ENCODE data around the gene LBHD2. TPM values are rescaled to one million over a fixed set of nuclear protein-coding genes. Genes with fewer than 3 reads are reported as not detected.

LBHD2 gene
- total RNA-seq, 1 experiment from 2014 or later: not detected

DNA sequence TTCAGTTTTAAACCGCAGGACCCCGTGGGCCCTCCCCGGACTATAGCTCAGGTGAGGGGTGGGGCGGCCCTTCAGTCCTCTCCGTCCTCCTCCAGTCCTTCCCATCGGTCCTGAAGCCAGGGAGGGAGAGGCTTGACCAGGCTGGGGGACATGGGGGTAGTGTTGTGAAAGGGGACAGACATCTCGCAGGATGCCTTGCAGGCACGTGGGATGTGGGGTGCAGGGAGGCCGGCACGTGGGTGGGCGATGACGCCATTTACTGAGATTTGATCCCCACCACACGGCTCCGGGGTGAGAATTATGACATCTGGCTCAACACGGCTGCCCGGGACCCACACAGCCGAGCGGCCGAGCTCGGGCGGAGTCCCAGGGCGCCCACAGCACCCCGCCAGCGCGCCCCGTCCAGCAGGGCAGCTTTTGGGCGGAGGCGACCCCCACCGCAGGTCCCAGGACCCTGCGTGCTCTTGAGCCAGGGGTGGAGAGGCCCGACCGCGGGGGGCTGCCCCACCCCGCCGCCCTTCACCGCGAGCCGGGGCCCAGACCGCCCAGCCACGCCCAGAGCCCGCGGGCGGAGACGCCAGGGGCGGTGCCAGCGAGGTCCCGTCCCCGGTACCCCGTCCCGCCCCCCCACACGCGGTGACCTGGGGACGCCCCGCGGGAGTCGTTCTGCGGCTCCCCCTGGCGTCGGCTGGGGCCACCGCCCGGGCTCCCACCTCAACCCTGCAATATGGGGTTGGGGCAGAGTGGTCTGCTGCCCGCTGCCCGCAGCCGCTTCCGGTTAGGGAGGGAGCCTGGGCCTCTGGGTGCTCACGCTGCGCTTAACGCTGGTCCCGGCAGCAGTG lies 7.3 kb downstream of the LBHD2 start:
- peak; percentile 19 for DNase-seq (ENCODE audit: low read depth)

- DNase-seq (ENCODE audit: low read depth): no peak
These were observed 7.8 kb downstream of the LBHD2 start for GRCh38 chr14:103091883-103092222.

DNA sequence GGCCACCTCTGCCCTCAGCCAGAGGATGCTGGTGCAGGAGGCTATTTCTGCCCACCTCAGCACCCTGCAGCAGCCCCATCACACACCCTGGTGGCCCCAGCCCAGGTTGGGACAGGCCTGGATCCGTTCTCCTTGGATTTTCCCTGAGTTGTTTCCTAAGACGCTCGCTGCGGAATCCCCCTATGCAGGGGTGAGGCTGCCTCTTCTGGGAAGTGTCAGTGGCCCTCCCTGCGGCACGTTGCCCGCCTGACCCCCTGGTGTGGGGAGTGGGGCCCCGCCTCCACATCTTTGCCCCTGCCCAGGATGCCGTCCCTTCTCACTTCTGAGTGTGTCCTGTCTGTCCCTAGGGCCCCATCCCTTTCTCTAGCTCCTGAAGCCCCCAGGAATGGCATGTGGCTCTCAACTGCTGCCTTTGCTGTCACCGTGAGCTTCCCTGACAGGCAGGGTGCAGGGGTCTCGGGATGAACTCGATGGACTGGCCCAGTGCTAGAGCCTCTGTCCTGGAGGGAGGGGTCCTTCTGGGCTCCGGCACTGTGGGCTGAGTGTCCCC lies 9.9 kb downstream of the LBHD2 start:
- no peak for DNase-seq (ENCODE audit: low read depth)

DNA sequence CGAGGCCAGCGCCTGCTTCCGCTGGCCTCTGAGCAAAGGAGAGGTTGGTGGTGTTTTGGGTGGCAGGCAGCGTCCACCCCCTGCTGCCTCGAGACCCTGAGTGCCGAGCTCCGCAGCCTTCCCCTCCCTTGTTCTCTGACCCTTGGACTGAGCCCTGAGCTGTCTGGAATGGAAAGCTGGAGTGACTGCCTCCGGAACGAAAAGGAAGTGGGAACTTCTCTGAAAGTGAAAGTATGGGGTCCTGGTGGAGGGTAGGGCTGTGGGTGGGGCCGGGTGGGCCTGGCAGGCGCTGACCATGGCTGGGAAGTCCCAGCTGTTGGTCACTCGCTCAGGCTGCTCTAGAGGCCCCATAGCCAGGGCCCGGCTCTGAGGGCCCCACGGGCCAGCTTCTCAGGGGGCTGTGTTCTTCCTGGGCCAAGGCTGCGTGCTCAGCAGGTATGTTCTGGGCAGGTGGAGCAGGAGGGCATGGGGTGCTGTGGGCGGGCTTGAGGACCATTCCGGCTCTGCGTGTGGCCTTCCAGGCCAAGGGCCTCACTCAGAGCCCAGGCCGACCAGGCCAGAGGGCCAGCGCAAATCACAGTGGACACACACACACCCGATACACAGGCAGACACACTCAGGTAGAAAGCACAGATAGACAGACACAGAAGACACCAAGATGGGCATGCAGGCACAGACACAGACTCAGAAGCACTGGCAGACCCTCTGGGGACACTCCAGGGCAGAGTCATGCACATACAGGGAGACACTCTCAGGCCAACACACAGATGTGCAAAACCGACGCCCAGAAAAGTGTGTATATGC lies 10.6 kb downstream of the LBHD2 start, which contains the start of gene EXOC3L4:
EXOC3L4 (plus strand) TSS at position 320 of the 804 bp plus-strand sequence. CDS start 5,495 bp downstream, outside the sequence.
- no peak for DNase-seq (ENCODE audit: low read depth)

GRCh38 chr14:103095210-103095778 lies 11.3 kb downstream of the LBHD2 start:
- DNase-seq (ENCODE audit: low read depth): no peak

- DNase-seq (ENCODE audit: low read depth): no peak
These were observed 12.4 kb downstream of the LBHD2 start for GRCh38 chr14:103096387-103096786.

DNA sequence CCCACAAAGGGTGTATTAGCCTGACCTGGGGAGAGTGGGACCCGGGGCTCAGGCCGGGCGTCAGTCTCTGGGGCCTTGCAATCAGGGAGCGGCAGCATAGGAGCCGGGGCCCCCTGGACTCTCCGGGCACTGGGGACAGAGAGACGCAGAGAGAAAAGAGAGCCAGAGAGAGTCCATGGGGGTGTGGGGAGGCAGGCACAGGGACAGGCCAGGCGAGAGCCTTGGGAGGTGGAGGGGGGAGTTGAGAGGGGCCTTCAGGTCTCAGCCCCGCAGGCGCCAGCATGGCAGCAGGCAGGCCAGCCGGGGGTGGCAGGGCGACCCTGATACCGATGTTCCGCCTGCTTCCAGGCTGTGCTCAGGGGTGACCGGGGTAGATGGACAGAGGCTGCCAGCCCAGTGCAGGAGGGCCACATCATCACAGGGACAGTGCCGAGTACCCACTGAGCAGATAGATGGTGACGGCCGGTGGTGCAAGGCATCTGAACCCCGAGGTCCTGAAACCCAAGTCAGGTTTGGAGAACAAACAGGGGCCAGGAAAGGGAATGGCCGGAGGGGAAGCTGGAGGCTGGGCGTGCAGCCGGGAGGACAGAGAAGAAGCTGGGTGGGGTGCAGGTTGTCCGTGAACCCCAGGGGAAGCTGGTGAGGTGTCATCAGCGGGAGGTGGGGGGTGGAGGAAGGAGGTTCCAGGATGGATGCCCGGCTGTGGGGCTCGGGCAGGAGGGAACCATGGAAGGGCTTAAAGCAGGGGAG lies 13.4 kb downstream of the LBHD2 start:
- no peak for DNase-seq (ENCODE audit: low read depth)

- no peak for DNase-seq (ENCODE audit: low read depth)
These were observed 14.3 kb downstream of the LBHD2 start for GRCh38 chr14:103097994-103098957.

GRCh38 chr14:103099081-103099732 lies 15.2 kb downstream of the LBHD2 start:
- DNase-seq (ENCODE audit: low read depth): no peak

- DNase-seq (ENCODE audit: low read depth): no peak
These were observed 15.8 kb downstream of the LBHD2 start for GRCh38 chr14:103099733-103100280.

DNA sequence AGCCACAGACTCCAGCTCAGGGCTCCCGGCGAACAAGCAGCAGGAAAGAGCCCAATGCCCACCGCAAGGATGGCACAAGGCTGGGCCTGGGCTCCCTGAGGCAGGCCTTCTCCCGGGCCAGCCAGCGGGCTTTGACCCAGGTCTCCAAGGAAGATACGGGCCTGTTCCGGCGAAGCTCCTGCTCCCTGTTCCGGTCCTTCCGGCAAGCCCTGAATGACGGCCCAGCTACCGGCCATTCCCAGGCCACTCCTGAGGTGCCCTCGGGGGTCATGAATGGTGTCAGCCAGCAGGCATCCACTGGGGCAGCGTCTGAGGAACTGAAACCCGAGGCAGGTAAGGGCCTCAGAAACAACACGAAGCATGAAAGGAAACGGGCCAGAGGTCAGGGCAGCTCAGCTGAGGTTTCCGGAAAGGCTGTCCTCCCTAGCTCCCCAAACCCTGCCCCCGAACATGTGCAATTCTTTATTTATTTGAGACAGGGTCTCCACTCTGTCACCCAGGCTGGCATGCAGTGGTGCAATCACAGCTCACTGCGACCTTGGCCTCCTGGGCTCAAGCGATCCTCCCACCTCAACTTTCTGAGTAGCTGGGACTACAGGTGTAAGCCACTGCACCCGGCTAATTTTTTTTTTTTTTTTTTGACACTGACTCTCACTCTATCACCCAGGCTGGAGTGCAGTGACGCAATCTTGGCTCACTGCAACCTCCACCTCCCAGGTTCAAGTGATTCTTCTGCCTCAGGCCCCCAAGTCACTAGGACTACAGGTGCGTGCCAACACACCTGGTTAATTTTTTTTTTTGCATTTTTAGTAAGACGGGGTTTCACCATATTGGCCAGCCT lies 16.5 kb downstream of the LBHD2 start:
- no peak for DNase-seq (ENCODE audit: low read depth)

DNA sequence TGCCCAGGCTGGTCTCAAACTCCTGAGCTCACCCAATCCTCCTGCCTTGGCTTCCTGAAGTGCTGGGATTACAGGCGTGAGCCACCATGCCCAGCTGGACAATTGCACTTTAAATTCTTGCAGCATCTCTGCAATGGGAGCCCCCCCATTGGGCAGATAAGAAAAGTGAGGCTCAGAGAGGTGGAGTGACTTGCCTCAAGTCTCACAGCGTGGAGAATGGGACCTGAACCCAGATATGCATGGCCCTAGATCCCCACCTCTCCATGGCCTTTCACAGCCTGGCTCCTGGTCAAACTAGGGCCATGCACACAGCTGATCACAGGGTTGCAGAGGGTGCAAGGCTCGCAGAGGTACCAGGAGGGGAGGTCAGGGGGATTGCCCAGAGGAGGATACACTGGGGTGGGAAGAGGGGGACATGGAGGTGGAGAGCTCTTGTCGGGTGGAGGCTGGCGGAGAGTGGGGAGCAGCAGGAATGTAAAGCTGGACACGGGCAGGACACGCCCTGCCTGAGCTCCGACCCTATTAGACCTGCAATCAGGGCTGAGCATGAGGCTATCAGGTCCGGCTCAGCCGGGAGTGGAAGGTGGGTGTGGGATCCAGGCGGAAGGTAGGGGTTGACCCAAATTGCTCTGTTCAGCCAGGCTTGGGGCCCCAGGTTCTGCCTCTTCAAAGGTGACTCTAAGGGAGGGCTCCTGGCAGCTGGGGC lies 17.4 kb downstream of the LBHD2 start:
- no peak for DNase-seq (ENCODE audit: low read depth)

GRCh38 chr14:103101963-103102688 lies 18.1 kb downstream of the LBHD2 start:
- DNase-seq (ENCODE audit: low read depth): no peak

DNA sequence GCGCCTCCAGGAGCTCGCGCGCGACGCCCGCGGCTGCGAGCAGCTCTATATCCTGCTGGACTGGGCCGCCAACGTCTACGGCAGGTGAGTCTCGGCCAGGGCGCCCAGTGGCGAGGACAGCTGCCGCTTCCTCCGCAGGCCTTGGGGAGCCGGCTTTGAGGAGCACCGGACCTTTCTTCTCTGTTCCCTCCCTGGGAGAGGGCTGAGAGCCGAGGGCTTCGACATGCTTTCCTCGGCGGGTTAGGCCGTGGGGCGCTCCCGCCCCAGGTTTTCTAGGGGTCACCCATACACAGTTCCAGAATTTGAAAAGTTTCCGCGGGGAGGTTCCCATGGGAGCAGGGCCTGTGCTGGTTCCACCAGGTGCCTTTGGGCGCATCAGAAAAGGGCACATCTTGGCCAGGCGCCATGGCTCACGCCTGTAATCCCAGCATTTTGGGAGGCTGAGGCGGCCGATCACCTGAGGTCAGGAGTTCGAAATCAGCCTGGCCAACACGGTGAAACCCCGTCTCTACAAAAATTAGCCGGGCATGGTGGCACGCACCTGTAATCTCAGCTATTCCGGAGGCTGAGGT lies 18.8 kb downstream of the LBHD2 start:
- DNase-seq (ENCODE audit: low read depth): no peak

- DNase-seq (ENCODE audit: low read depth): peak; percentile 70
These were observed 19.7 kb downstream of the LBHD2 start for GRCh38 chr14:103103461-103104388.

DNA sequence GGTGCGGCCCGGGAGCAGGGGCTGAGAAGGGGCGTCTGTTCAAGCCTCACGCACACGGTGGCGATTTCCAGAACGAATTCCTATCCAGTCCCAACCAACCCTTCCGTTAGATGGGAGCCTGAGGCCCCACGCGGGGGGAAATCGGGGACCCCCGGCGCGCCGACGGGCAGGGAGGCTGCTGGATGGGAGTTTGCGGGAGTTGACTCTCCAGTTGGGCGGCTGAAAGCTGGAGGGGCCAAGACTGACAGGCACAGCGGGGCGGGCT lies 20.3 kb downstream of the LBHD2 start:
- no peak for DNase-seq (ENCODE audit: low read depth)

All from M059J (cell line).